HepG2 (cell line): ENCODE measurements around the gene GLRX2. TPM values are rescaled to one million over a fixed set of nuclear protein-coding genes. Genes with fewer than 3 reads are reported as not detected.

Experiments
- ATAC-seq: fragments of 200-7000 bp; cut with Tn5 transposase; 3 replicates; pipeline ENCODE4 v1.9.1; 2020; ENCODE audit warnings: mild to moderate bottlenecking, moderate library complexity
- BruUV-seq: library from RNA; stranded (reverse); fragments of 400-500 nt; replicated peaks from 2 replicates; lab custom pipeline; 2021; lab: Mats Ljungman, UMichigan
- CTCF ChIA-PET: fragments of 300-600 bp; formaldehyde crosslinking; extraction: SDS; loops from one replicate; lab custom pipeline; 2021; ENCODE audit warnings: low total read pairs, inconsistent platforms, low intra/inter-chr PET ratio; lab: Yijun Ruan, JAX
- POLR2A ChIA-PET: fragments of 350-600 bp; sonication (Branson Sonifier 250); formaldehyde crosslinking; loops from one replicate; lab custom pipeline; 2020; ENCODE audit warnings: antibody characterized with exemption, inconsistent platforms; lab: Yijun Ruan, JAX
- DNase-seq: peaks from one replicate; pipeline ENCODE4 v3.0.0-alpha.2; 2015; ENCODE audit warnings: low spot score
- FAIRE-seq: peaks from 3 replicates; lab custom pipeline; 2011; peaks lifted over from hg19 to GRCh38; lab: Jason Lieb, UNC
- H2AFZ ChIP-seq: one replicate; pipeline ENCODE4 v1.6.1; 2011; ENCODE audit warnings: low read length, inconsistent platforms
- H3K27ac ChIP-seq: fragments of 300-600 bp; 3 replicates; pipeline ENCODE4 v1.8.0; 2011; ENCODE audit warnings: mixed run types, mild to moderate bottlenecking, mixed read lengths, low read length, inconsistent platforms; ENCODE audit not compliant: insufficient read depth; ENCODE audit errors: extremely low read length
- H3K27me3 ChIP-seq, 2 experiments: fragments of 200-600 bp in 1 of 2; 2 replicates in 1 of 2; 3 replicates in 1 of 2; pipeline versions ENCODE4 v1.6.0 to v1.8.0; 2011; ENCODE audit warnings: low read length in 2 of 2, mild to moderate bottlenecking in 2 of 2, moderate library complexity in 2 of 2, inconsistent platforms in 1 of 2; ENCODE audit not compliant: insufficient read depth in 2 of 2, control insufficient read depth in 1 of 2
- H3K36me3 ChIP-seq, 2 experiments: fragments of 200-600 bp in 1 of 2; replicated peaks in 1 of 2; 2 replicates in 1 of 2; 3 replicates in 1 of 2; pipeline versions ENCODE4 v1.5.1 to v1.8.0; 2011; ENCODE audit warnings: low read length in 2 of 2, inconsistent platforms in 1 of 2; ENCODE audit not compliant: insufficient read depth in 2 of 2, control insufficient read depth in 1 of 2
- H3K4me1 ChIP-seq: 2 replicates; pipeline ENCODE4 v1.5.1; 2012; ENCODE audit warnings: low read length, inconsistent platforms; ENCODE audit not compliant: insufficient read depth
- H3K4me2 ChIP-seq: 2 replicates; pipeline ENCODE4 v1.6.0; 2011; ENCODE audit warnings: low read depth, low read length, inconsistent platforms
- H3K4me3 ChIP-seq, 3 experiments: fragments of 200-600 bp in 1 of 3; sonication (generic), shearing (Covaris generic) in 1 of 3; replicated peaks in 1 of 3; 2 replicates each; pipeline ENCODE4 v1.5.1; 2011 to 2016; ENCODE audit warnings: low read length in 3 of 3, inconsistent platforms in 2 of 3, low read depth in 2 of 3, mild to moderate bottlenecking in 2 of 3, control low read depth in 1 of 3, mixed read lengths in 1 of 3; ENCODE audit not compliant: insufficient read depth in 1 of 3
- H3K79me2 ChIP-seq: one replicate; pipeline ENCODE4 v1.6.1; 2011; ENCODE audit warnings: low read length, inconsistent platforms; ENCODE audit not compliant: insufficient read depth
- H3K9ac ChIP-seq: 2 replicates; pipeline ENCODE4 v1.6.0; 2011; ENCODE audit warnings: mild to moderate bottlenecking, low read depth, low read length, inconsistent platforms; ENCODE audit not compliant: insufficient read depth
- H3K9me3 ChIP-seq: 2 replicates; pipeline ENCODE4 v1.5.1; 2012; ENCODE audit warnings: mild to moderate bottlenecking, low read length
- H4K20me1 ChIP-seq: 2 replicates; pipeline ENCODE4 v1.6.0; 2011; ENCODE audit warnings: inconsistent platforms, mild to moderate bottlenecking, low read length, moderate library complexity; ENCODE audit not compliant: insufficient read depth
- ATF7-NPFF ChIP-seq: sonication (generic); formaldehyde crosslinking; IDR thresholded peaks from 2 replicates; pipeline ENCODE4 v1.8.1; 2023; ENCODE audit warnings: mild to moderate bottlenecking, low read depth, missing genetic modification reagents, moderate library complexity
- E2F1 ChIP-seq: sonication (generic); formaldehyde crosslinking; IDR thresholded peaks from 2 replicates; pipeline ENCODE4 v1.5.0; 2020; ENCODE audit warnings: missing genetic modification reagents
- GMEB2 ChIP-seq: IDR thresholded peaks from 2 replicates; pipeline ENCODE4 v1.6.1; 2016; ENCODE audit warnings: missing biosample characterization, missing genetic modification reagents, low read depth
- TBX2 ChIP-seq: sonication (generic); formaldehyde crosslinking; IDR thresholded peaks from 2 replicates; pipeline ENCODE4 v1.5.0; 2020; ENCODE audit warnings: missing genetic modification reagents, mild to moderate bottlenecking, borderline replicate concordance
- ZNF232 ChIP-seq: sonication (generic); formaldehyde crosslinking; IDR thresholded peaks from 2 replicates; pipeline ENCODE4 v1.4.0; 2020; ENCODE audit warnings: missing genetic modification reagents, borderline replicate concordance
- ZNF431 ChIP-seq: sonication (generic); formaldehyde crosslinking; IDR thresholded peaks from 2 replicates; pipeline ENCODE4 v1.9.0; 2022; ENCODE audit warnings: missing genetic modification reagents, low read depth, mild to moderate bottlenecking, borderline replicate concordance
- ZNF607 ChIP-seq: sonication (generic); formaldehyde crosslinking; IDR thresholded peaks from 2 replicates; pipeline ENCODE4 v1.5.1; 2020; ENCODE audit warnings: missing genetic modification reagents, mild to moderate bottlenecking, borderline replicate concordance
- ZNF646 ChIP-seq: sonication (generic); formaldehyde crosslinking; IDR thresholded peaks from 2 replicates; pipeline ENCODE4 v1.9.0; 2021; ENCODE audit warnings: mild to moderate bottlenecking, missing genetic modification reagents
- ZNF7 ChIP-seq: IDR thresholded peaks from 2 replicates; pipeline ENCODE4 v1.6.1; 2016; ENCODE audit warnings: missing biosample characterization, missing genetic modification reagents
- WGBS: methylation state at CpG from one replicate; pipeline ENCODE4 v1.1.6; 2017; ENCODE audit warnings: low lambda C conversion rate; 5-methylcytosine and 5-hydroxymethylcytosine counted together
- in situ Hi-C: cut with HindIII; loops from 2 replicates; pipeline ENCODE4 v1.10.0; 2017; ENCODE audit warnings: low pct_unique_long_range_greater_than_20kb; ENCODE audit not compliant: extremely low pct_ligation_motif_present
- intact Hi-C: fragments of 100-400 bp; cut with micrococcal nuclease; formaldehyde crosslinking; loops from one replicate; pipeline ENCODE4 v1.10.0; 2022; ENCODE audit not compliant: unreplicated experiment
- polyA plus RNA-seq, 8 experiments: library from polyadenylated mRNA; depleted of rRNA in 3 of 8; stranded (reverse) in 7 of 8; unstranded in 1 of 8; fragments of >200 nt; fragmentation: Illumina TruSeq in 4 of 8; extraction: Trizol in 4 of 8; gene quantifications; 2 replicates each; pipeline versions ENCODE4 v1.2.1 to v1.2.3, GENCODE V29; 2011 to 2016; ENCODE audit warnings: low read depth in 4 of 8, missing spikeins in 1 of 8, mixed read lengths in 1 of 8; ENCODE audit not compliant: insufficient read depth in 1 of 8
- total RNA-seq, 5 experiments: library from RNA; depleted of rRNA; stranded (reverse); fragments of >200 nt; fragmentation: Illumina TruSeq; extraction: Trizol; gene quantifications; 2 replicates each; pipeline ENCODE4 v1.2.3, GENCODE V29; 2016; ENCODE audit warnings: low read depth in 1 of 5

GLRX2 gene
- total and polyA plus RNA-seq, 2 of the 13 experiments (the other 11 are each of a cell fraction or from before 2014, with no cell fraction given), result 11.9 to 39.0 TPM

- ChIA-PET CTCF (no interaction called here), POLR2A (interaction anchor here (2.1 kb wide), 1 partner anchor 26 kb away, joined by 7 read pairs; the partner anchor contains the start of genes RO60 and UCHL5)
- H2AFZ ChIP-seq, result no peak overlapping the region
- H3K27me3 ChIP-seq, result no peaks in the 10 kb centered on the region
- 100% methylated on average over 1 of the region's 1 CpG for WGBS
- no peaks in the 10 kb centered on the region for H3K4me1 ChIP-seq
- no peak overlapping the region for H3K9ac ChIP-seq
- no peaks in the 10 kb centered on the region for H3K9me3 ChIP-seq
- no peak overlapping the region for H3K4me2 ChIP-seq
- ATAC-seq (no peak), DNase-seq (no peak), FAIRE-seq (no peak)
- no peak overlapping the region for H3K4me3 ChIP-seq
- intact Hi-C loops, result loop anchor here (2.0 kb wide), 1 partner anchor 16 kb away; no protein-coding TSS in a partner anchor
- H3K36me3 ChIP-seq, result peaks cover 2 to 34% of the 10 kb centered on the region in 2 experiments; a peak in 3 of 5 replicates
- H3K79me2 ChIP-seq, result no peaks in the 10 kb centered on the region
- no peak overlapping the region for H3K27ac ChIP-seq
- in situ Hi-C loops, result no loop called here
- no peaks in the 10 kb centered on the region for H4K20me1 ChIP-seq
- TF ChIP-seq E2F1 (CRISPR knock-in tag) (no peak), ATF7-NPFF (no peak), TBX2 (CRISPR knock-in tag) (no peak), ZNF607 (CRISPR knock-in tag) (no peak), ZNF7 (CRISPR knock-in tag) (no peak), ZNF646 (CRISPR knock-in tag) (no peak), GMEB2 (CRISPR knock-in tag) (no peak), ZNF232 (CRISPR knock-in tag) (no peak), ZNF431 (CRISPR knock-in tag) (no peak)
- no TSS peak for BruUV-seq
Measured at GRCh38 chr1:193085263-193085662, 20.0 kb downstream of the GLRX2 start.
